Bronchial epithelial cell (primary cell): ENCODE results near the gene RCVRN. TPM values are rescaled to one million over a fixed set of nuclear protein-coding genes. Genes with fewer than 3 reads are reported as not detected.

ENCODE experiments used
- DNase-seq: peaks from one replicate; pipeline ENCODE4 v3.0.0-alpha.2; 2010; ENCODE audit warnings: low read depth
- FAIRE-seq: peaks from 2 replicates; lab custom pipeline; 2011; peaks lifted over from hg19 to GRCh38; lab: Jason Lieb, UNC
- H3K27me3 ChIP-seq: 2 replicates; pipeline ENCODE4 v1.5.1; 2011; ENCODE audit warnings: low read length; ENCODE audit not compliant: control insufficient read depth, insufficient read depth
- H3K36me3 ChIP-seq: 2 replicates; pipeline ENCODE4 v1.5.1; 2011; ENCODE audit warnings: low read length; ENCODE audit not compliant: control insufficient read depth, insufficient read depth
- H3K4me3 ChIP-seq: 2 replicates; pipeline ENCODE4 v1.5.1; 2011; ENCODE audit warnings: mild to moderate bottlenecking, low read depth, low read length, control low read depth
- total RNA-seq: library from RNA; depleted of rRNA; stranded (reverse); fragments of >200 nt; gene quantifications from 2 replicates; pipeline ENCODE4 v1.2.1, GENCODE V29; 2014
- TF ChIP-seq, protein P1 (sequence below): IDR thresholded peaks from 2 replicates; pipeline ENCODE4 v1.5.1; 2011; ENCODE audit warnings: mild to moderate bottlenecking, moderate library complexity, low read length, control low read depth, inconsistent platforms; ENCODE audit not compliant: insufficient read depth, severe bottlenecking

The RCVRN gene
- total RNA-seq, 1 donor from 2014 or later = not detected

- FAIRE-seq = no peak
- Histone ChIP-seq H3K36me3 (no peaks in the 10 kb centered on the region), H3K27me3 (no peaks in the 10 kb centered on the region), H3K4me3 (no peak overlapping the region)
- TF ChIP-seq, protein P1, sequence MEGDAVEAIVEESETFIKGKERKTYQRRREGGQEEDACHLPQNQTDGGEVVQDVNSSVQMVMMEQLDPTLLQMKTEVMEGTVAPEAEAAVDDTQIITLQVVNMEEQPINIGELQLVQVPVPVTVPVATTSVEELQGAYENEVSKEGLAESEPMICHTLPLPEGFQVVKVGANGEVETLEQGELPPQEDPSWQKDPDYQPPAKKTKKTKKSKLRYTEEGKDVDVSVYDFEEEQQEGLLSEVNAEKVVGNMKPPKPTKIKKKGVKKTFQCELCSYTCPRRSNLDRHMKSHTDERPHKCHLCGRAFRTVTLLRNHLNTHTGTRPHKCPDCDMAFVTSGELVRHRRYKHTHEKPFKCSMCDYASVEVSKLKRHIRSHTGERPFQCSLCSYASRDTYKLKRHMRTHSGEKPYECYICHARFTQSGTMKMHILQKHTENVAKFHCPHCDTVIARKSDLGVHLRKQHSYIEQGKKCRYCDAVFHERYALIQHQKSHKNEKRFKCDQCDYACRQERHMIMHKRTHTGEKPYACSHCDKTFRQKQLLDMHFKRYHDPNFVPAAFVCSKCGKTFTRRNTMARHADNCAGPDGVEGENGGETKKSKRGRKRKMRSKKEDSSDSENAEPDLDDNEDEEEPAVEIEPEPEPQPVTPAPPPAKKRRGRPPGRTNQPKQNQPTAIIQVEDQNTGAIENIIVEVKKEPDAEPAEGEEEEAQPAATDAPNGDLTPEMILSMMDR = no peak
- no peak for DNase-seq
Measured at GRCh38 chr17:9912121-9913099, 7.3 kb upstream of the RCVRN start.

DNA sequence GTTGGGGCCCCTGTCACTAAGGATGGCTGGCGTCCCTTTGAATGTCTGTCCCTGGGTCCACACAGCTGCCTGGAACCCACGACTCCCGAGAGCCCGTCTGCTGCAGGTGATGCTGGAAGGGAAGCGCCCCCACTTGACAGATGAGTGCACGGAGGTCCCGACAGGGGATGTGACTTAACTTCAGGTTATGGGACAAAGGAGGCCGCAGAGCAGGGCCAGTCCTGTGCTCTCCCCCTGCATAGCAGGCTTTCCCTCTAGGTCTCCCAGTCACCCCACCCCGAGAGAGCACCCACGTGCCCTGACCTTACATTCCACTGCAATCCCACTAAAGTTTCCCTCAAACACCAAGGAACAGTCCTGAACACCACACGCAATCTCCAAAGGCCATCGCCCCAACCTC, 6.0 kb upstream of the RCVRN start:
- no peaks in the 10 kb centered on the region for H3K27me3 ChIP-seq
- TF ChIP-seq, protein P1 = no peak
- no peak for FAIRE-seq
- DNase-seq = no peak
- H3K4me3 ChIP-seq = no peak overlapping the region
- H3K36me3 ChIP-seq = no peaks in the 10 kb centered on the region

DNA sequence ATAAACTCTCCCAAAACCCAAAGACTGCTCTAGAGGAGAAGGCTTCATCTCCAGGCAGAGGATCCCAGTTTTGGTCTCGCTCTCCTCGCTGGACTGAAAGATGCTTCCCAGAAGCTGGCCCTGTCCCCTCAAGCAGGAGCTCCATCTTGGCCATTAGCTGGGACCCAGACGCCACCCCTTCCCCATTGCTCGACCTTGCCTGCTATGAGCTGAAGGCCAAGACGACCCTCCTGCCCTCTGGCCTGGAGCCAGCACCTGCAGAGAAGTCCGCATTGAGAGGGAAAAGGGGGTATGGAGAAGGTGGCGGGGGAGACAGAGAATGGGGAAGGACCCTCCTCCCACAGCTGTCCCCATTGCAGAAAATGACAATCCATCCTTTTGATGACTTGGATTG, 3.6 kb upstream of the RCVRN start:
- FAIRE-seq (no peak), DNase-seq (no peak)
- no peaks in the 10 kb centered on the region for H3K36me3 ChIP-seq
- no peak overlapping the region for H3K4me3 ChIP-seq
- TF ChIP-seq, protein P1 = no peak
- H3K27me3 ChIP-seq = no peaks in the 10 kb centered on the region

GRCh38 chr17:9907883-9908648, 3.0 kb upstream of the RCVRN start:
- no peak overlapping the region for H3K4me3 ChIP-seq
- H3K27me3 ChIP-seq = no peaks in the 10 kb centered on the region
- FAIRE-seq = no peak
- no peak for DNase-seq
- no peaks in the 10 kb centered on the region for H3K36me3 ChIP-seq
- TF ChIP-seq, protein P1 = no peak

DNA sequence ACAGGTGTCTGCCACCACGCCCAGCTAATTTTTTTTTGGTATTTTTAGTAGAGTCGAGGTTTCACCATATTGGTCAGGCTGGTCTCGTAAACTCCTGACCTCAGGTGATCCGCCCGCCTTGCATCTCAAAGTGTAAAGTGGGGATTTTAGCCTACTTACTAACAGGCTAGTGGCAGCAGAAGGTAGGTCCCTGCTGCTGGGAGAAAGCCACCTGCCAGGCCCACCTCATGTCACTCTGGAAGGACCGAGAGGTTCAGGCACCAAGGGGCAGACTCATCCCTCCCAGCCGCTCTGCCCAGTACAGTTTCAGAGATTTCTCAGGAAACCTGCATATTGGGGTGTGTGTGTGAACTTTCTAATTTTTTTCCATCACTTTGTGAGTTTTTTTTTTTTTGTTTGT, 2.1 kb upstream of the RCVRN start:
- no peak for DNase-seq
- no peaks in the 10 kb centered on the region for H3K27me3 ChIP-seq
- FAIRE-seq = no peak
- TF ChIP-seq, protein P1 = no peak
- no peak overlapping the region for H3K4me3 ChIP-seq
- no peaks in the 10 kb centered on the region for H3K36me3 ChIP-seq
